Ishikawa (cell line): ENCODE results near the gene STX17.

ENCODE experiments used
- CEBPB ChIP-seq: IDR thresholded peaks from 2 replicates; pipeline ENCODE4 v1.6.1; 2012
- EP300 ChIP-seq: IDR thresholded peaks from 2 replicates; pipeline ENCODE4 v1.6.1; 2012; ENCODE audit warnings: borderline replicate concordance
- MAX ChIP-seq: IDR thresholded peaks from 2 replicates; pipeline ENCODE4 v1.6.1; 2012
- NFIC ChIP-seq: IDR thresholded peaks from 2 replicates; pipeline ENCODE4 v1.6.1; 2012
- RAD21 ChIP-seq: IDR thresholded peaks from 2 replicates; pipeline ENCODE4 v1.6.1; 2012; ENCODE audit warnings: low read depth
- TAF1 ChIP-seq: IDR thresholded peaks from 2 replicates; pipeline ENCODE4 v1.6.1; 2012; ENCODE audit warnings: low read depth, mild to moderate bottlenecking
- TCF12 ChIP-seq: IDR thresholded peaks from 2 replicates; pipeline ENCODE4 v1.6.1; 2012; ENCODE audit warnings: low read depth
- TEAD4 ChIP-seq: IDR thresholded peaks from 2 replicates; pipeline ENCODE4 v1.6.1; 2012
- YY1 ChIP-seq: IDR thresholded peaks from 2 replicates; pipeline ENCODE4 v1.6.1; 2012; ENCODE audit warnings: low read depth
- ZBTB7A ChIP-seq: IDR thresholded peaks from 2 replicates; pipeline ENCODE4 v1.6.1; 2012; ENCODE audit warnings: low read depth

- no peak for TF ChIP-seq NFIC
- TF ChIP-seq EP300: no peak
- no peak for TF ChIP-seq TEAD4
- no peak for TF ChIP-seq TAF1
- TF ChIP-seq CEBPB: no peak
- TF ChIP-seq ZBTB7A: no peak
- TF ChIP-seq TCF12: no peak
- no peak for TF ChIP-seq RAD21
- TF ChIP-seq YY1: no peak
- TF ChIP-seq MAX: no peak
These were observed 37.6 kb upstream of the STX17 start for GRCh38 chr9:99868845-99869244.
